ENCODE results near the gene KIF1C.

Gene KIF1C

DNA sequence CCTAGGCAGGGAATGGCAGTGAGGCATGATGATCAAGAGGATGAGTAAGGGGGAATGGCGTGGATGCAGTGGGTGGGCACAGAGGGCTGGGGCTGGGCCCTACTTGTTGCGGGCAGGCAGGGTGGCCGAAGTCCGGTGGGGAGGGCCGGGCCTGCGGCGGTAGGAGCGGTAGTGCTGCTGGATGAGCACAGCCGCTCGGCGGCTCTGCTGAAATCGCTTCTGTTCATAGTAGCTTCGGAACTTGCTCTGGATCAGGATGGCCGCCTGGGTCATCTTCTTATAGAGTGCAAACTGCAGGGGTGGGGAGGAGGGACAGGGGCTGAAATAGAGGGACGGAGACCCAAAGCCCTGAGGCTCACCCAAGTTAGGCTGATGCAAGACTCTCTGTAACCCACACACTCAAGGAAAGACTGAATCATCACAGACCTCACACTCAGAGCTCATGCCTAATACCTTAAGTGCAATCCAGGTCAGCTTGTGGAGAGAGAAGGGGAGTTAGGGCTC, 28.7 kb upstream of the KIF1C start:
- DNase-seq: peak in 1 of 2 experiments; percentile 5

DNA sequence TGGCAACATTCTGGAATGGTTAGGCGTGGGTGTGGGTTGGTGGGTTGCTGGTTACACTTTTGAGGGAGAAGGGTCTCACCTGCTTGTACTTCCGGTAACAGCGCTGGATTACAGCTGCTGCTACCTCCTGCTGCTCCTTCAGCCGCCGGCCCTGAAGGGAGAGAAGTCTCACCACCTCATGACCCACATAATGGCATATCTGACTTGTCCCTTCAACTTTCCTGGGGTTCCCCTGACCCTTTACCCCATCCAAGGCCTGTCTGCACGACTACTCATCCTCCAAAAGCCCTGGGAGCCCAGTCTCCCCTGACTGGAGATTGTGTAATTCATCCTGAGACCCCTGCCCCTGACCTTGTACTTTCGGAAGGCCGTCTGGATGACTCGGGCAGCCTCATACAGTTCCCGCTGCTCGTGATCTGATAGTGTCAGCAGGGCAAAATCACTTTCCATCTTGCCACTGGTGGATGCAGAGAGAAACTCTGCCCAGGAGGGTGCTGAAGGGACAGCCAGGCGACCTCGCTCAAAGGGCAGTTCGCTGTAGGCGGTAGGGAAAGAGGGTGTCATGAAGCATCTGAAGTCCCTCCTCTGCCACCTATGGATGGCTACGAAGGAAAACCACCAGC, 28.1 kb upstream of the KIF1C start:
- no peak for DNase-seq

DNA sequence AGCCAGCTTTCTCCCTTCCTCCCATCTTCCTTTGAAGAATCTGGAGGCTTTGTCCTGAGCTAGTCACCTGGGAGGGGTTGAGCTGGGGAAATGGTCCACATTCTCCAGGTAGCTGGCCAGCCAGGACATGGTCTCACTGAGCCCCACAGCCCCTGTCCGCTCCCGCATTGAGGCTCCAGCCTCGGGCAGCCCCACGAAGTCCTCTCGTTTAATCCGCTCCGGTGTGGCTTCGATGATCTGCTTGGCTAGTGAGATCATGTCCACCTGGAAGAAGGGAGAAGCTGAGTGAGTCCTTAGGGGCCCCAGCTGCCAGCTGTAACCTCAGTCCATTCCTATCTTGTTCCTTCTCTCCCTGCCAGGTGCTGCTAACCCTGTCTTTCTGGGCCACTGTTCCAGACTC, 27.5 kb upstream of the KIF1C start:
- DNase-seq: no peak

DNA sequence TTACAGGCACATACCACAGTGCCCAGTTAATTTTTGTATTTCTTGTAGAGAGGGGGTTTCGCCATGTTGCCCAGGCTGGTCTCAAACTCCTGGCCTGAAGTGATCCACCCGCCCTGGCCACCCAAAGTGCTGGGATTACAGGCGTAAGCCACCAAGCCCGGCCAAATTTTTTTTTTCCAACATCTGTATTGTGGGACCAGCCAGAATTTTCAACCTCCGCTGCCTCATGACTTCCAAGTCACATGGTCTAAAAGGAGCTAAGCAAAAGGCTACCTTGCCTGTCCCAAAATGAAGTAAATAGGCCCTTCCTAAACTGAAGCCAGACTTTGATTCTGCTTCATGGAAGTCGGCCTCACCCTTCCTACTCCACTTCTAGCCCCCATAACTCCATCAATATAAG, 25.9 kb upstream of the KIF1C start:
- DNase-seq: no peak

DNA sequence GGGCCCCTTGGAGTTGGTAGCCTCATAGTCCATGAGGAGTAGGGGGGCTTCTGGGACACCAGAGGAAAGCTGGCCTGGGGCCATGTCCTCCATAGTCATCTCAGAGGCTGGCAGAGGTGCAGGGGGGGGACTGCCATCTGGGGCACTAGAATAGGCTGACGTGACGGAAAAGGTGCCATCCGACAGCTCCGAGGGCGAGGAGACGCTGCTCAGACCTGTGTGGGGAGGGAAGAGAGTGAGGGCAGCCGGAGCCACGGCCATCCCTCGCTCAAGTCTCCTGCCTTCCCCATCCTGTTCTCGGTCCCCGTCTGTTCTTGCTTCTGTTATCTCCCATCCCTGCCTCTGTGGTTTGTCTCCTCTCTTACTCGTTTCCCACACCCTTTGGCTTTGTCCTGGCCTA, 25.4 kb upstream of the KIF1C start:
- DNase-seq: no peak

DNA sequence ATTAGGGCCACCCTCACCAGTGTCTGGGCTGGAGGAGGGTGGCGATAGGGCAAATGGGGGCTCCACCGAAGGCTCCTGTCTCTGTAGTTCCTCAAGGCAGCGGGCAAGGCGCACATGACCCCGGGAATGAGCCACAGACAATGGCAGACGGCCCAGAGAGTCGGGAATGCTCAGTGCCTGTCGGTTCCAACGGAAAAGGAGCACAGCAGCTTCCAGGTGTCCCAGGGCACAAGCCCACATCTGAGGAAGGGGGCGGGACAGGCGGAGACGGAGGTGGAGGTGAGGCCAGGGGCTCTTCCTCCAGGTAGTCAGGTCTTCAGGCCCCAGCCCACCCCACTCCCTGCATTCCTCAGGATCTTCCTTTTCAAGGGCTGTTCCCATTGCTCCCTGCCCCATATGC, 25.0 kb upstream of the KIF1C start:
- no peak for DNase-seq

DNA sequence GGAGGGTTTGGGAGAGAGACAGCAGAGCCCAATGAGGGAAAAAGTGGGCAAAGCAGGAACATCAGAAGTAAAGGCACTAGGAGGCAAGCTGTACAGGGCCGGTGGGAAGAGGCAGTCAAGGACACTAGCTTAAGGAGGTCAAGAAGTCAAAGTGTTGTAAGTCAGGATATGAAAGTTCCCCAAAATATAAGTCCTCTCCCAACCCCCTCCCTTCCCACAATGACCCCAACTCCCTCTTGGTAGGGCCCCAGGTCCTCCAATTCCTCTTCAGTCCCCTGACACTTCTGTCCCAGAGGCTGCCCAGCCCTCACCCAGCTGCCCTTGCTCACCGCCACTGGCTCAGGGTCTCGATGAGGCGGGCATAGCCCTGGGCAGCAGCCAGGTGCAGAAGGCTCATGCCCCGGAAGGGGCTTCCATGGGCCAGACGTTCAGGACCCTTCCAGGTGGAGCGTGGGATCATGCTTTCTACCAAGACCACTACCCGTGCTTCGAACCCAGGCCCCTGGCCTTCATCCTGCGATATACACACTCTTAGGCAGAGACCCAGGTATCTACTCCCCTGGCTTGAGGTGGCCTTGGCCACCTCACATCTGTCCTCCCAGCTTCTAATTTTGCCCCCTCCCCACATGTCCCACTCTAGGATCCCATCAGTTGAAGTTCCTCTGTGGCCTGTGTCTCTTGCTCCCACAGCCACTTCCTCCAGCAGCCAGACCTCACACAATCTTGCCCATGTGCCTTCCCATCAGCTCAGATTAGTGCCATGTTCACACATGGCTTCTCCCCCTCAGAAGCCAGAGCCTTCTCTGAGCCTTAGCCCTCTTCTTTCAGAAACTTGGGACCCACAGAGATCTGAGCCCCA, 24.3 kb upstream of the KIF1C start:
- peak in 1 of 2 experiments; percentile 1 for DNase-seq

DNA sequence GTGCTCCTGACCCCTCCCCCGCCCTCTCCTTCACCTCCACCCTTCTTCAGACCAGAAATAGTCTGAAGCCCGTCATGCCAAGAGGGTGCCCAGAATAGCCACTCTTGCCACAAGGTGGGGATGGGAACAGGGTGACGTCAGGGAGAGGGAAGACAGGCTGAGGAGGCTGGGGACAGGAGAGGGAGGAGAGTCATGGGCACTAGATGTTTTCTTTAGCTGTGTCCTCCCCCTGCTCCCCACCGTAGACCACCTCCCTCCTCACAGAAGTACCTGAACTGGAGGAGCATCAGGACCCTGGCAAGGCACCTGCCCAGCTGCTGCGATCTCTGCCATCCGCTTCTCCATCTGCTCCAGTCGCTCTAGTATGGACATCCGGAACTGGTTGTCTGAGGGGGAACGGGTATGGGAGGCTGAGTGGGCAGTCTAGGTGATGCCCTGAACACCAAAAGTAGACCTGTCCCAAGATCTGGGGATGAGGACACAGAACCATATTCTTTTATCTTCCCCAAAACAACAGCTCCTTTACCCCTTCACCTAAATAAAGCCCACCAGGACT, 23.6 kb upstream of the KIF1C start:
- no peak for DNase-seq

DNA sequence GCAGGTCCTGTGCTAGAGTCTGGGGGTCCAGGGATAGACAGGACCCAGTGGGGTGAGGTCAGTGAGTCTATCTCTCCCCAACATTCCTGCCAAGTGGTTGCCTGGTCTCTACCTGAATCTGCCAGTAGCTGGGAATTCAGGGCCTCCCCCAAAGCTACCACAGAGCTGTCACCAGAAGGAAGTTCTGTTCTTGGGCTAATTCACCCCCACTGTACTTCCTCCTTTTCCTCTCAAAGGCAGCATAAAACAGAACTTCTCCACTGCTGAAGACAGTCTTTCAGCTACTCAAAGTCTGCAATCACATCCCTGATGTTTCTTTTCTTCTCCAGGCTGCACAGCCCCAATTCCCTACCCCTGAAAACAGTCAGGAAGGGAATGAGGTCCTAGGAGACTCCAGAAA, 19.0 kb upstream of the KIF1C start:
- peak; percentile 28 to 29 for DNase-seq

DNA sequence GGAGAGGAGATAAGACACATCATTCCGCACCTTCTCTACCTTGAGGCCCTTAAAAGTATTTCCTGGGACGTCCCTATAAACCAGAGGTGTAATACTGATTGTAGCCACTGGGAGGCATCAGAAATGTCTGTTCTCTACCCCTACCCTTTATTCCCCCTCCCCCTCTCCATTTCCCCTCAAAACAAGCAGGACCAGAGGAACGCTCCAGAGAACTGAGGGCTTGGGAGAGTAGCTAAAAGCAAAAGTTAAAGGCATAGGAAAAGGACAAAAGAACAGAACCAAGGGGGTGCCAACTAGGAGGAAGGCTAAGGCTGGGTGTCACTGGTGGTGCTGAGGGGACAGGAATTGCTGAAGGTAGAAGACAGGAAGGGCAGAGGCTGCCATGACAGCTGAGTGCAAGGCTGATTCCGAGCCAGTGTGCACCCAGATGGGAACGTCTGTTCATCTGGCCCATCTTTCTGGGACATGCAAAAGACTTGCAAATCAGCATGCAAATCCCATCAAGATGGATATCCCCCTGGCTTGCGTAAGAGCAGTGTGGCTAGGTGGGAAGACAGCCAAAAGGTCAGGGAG, 17.0 kb upstream of the KIF1C start:
- DNase-seq: peak in 1 of 2 experiments; percentile 16

DNA sequence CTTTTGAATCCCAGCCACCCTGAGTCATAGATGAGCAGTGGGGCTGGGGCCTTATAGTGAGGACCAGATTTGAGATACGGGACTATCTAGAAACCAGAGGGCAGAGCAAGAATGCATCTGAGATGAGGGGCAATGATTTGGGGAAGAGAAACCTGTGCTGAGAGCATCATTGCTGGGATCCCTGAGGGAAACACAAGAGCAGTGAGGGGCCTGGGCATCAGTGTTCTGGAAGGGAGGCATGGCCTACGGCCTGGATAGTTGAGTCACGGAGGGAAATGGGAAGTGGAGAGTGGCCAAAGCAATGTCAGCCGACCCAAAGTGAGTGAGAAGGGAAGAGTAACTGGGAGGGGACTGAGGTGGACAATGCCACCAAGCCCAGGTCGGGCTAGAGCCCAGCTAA, 15.4 kb upstream of the KIF1C start:
- no peak for DNase-seq

DNA sequence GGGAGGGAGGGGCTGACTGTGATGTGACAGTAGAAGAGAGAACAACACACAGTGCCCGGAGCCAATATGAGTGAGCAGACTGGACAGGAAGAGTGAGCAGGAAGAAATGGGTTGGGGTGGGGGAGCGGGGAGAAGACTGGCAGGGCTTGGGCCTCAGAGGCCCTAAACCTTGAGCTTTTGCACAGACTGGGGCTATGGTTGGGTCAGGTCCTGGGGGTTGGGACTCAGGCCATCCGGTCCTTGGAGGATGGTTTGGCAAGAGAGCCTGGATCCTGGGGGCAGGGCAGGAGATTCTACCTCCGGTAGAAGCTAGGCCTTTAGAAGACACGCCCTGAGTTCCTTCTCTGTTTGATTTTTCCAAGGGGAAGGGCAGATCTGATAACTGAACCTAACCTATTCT, 11.3 kb upstream of the KIF1C start:
- DNase-seq: no peak

DNA sequence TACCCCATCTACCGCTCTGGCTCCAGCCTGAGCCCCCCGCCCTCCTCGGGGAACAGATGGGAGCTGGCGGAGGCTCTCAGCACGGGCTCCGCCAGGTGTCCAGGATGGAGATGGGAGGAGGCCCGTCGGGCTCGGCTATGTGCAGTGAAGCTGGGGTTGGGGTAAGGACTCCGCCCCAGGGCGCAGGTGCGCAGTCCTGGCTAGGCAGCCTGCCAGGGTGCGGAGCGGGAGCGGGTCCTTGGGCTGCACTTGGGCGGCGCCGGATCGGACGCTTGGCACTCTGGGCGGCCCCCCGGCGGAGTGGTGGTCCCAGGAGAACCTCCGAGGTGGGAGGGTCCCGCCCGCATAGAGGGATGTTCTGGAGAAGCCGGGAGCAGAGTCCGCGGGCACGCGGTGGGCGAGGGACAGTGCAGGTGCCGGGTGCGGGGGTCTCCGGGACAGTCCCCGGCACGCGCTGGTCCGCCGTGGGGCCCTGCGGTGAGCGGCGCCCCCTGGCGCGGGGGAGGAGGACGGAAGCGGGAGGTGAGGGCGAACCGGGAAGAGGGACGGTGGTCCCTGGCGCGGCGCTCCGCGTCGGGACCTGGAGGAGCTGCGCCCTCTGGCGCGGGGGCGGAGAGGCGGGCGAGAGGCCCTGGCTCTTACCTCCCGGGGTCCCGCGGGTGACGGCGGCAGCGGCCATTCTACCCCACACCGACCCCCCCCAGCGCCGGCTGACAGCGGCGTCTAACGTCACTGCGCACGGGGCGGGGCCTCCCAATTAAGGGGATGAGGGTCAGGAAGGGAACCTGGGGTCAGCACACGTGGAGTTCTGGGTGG, 10.6 kb upstream of the KIF1C start, which contains the start of gene CAMTA2:
CAMTA2 (minus strand) TSS at position 725 of the 816 bp plus-strand sequence. CDS start 1,453 bp downstream, outside the sequence.
- peak; percentile 21 to 23 for DNase-seq

DNA sequence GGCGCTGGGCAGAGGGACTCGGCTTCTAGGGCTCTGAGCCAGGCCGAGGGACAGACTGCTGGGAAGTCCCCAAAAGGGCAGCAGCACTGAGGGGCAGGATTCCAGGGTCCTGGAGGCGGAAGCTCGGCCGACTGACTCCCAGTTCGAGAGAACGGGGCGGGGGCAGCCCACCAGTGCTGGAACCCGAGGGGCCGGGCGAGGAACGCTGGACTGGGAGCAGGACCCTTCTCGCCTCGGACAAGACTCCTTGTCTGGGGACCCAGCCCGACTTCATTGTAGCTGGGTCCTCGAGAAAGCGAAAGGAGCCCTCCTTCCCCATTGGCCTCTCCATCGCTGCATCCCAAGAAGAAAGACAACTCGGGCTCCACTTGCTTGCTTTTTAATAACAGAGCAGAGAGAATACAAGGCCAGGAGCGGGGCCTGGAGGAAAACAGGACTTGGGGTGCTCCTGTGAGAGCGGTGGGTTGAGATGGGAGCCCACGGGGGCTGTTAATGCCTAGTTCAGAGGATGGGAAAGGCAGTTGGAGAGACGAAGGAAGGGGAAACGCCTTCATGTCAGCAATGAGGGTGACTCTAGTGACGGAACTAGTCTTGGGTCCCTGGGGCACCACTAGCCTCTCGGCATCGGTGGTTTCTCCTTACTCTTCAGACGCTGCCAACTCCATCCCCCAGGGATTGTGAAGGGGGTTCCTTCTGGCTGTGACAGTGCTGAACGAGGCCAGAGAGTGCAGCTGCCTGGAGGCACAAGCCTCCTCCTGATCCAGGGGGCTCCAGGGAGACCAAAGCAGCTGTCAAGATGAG, 9.8 kb upstream of the KIF1C start:
- peak in 1 of 2 experiments; percentile 2 for DNase-seq

DNA sequence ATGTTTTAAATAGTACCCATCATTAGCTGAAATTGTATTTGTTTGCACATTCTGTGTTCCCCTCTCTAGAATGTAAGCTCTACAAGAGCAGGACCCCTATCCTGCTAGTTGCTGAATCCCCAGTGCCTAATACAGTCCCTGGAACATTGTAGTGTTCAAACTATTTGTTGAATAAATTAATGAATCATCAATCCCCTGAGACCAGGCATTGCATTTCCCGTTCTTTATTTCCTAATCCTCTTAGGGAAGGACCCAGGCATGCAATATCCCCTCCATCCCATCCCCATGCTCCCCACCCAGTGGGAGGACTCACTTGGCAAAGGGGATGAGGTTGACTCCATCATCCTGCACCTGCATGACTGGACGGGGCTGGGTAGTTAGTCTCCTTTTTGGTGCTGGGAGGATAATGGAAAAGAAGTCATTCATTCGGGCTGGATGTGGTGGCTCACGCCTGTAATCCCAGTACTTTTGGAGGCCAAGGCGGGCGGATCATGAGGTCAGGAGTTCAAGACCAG, 3.6 kb upstream of the KIF1C start:
- DNase-seq: no peak

DNA sequence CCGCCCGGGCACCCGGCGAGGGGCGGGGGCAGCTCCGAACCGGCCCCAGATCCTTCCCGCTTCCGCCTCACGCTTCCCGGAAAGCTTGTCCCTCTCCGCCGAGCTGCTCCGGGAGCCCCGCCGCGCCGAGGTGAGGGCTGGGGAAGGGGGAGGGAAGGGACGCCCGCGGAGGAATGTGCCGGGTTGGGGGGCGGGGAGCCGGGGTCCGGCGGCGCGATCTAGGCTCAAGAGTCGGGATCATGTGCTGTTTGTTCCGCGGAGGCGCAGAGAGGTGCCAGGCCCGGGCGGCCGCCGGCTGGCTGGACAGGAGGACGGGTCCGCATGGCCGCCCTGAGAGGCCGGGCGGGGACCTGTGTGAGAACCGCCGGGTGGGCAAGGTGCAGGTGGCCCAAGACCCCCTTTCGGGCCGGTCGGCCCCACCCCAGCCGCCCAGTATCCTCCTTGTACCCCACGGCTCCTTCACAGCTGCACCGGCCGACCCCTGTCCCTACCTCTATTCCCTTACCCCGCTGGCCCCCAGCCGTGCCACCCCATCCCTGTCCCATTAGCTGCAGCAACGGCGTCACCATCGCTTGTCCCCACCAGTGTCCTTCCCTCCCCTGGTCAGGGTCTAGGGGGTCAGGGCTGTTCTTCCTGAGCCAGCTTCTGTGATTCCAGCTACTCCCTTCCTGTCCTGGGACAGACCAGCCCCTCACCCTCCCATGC, 429 bp downstream of the KIF1C start:
- no peak for DNase-seq

DNA sequence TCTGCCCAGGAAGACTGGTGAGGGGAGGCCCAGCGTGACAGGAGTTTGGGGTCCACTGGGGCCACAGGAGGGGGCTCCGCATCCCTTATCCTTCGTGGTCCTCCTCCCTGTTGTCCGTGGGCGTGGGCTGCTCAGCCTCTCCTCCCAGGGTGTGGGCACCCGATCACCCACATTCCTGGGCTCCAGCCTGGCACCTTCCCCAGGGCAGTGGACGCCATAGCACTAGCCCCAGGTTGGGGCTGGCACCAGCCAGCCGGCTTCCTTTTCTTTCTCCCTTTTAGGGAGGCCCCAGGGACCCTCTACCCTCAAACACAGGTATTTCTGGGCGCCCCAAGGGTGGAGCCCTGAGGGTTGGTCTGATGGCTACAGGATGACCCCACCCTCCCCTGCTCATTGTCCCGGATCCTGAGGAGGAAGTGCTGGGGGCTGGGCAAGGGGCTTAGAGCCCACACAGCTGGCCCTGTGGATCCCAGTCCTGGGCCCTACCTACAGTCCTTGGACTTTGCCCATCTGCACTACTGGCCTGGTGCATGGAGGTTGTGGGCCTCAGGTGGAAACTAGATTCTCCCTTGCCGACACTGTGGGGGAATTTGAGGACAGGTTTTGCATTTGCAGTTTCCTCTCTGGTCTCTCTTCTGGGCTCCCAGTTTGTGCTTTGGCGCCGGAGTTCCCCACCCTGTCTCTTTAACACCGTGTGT, 1.1 kb downstream of the KIF1C start:
- no peak for DNase-seq

DNA sequence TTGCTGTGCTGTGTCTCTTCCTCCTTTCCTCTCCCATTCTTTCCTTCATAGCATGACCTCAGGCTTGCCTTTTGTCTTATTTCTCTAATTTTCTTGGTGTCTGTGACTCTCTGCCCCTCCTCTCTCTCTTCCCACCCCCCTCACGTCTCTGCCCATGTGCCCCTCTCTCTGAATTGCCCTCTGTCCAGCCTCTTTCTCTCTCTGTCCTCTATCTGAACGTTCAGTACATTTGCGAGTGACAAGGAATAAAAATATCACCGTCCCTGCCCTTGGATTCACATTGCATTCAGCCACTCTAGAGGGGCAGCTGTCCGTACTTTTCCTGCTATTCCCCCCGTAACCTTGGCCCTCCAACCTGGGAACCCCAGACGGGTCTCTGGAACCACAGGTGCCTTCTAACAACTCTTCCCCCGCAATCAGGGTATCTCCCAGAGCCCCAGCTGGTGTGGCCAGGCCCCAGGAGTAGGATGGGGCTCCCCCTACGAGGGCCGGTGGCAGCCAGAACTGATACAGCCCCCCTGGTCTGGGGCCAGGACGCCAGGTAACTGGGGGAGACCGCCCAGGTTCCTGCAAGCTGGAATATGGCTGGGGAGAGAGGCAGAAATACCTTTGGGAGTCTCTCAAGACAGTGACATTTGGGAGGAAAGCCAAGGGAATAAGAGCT, 1.8 kb downstream of the KIF1C start:
- no peak for DNase-seq

DNA sequence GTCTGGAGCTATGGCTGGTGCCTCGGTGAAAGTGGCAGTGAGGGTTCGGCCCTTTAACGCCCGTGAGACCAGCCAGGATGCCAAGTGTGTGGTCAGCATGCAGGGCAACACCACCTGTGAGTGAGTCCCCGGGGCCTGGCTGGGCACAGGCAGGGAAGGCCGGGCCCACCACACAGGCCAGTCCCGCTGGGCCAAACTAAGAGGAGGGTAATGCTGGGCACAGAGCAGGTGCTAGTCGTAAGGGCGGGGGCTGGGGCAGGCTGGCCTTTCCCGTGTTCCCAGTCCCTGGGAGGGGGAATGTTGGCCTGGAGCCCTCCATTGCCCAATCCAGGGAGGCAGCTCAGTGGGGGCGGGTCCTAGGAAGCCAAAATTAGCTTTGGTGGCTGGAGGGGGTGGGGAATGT, 2.5 kb downstream of the KIF1C start:
- no peak for DNase-seq
